Endothelial cell (in vitro differentiated cells): Measurements from ENCODE around the gene TM4SF5. TPM values are rescaled to one million over a fixed set of nuclear protein-coding genes. Genes with fewer than 3 reads are reported as not detected.

ENCODE experiments used
- DNase-seq: peaks from one replicate; pipeline ENCODE4 v3.0.0; 2021; ENCODE audit warnings: low spot score
- H3K27ac Mint-ChIP-seq: one replicate; pipeline ENCODE4 v1.8.0; 2021; ENCODE audit warnings: mixed read lengths, inconsistent platforms; ENCODE audit not compliant: unreplicated experiment
- H3K27me3 Mint-ChIP-seq: one replicate; pipeline ENCODE4 v1.8.0; 2021; ENCODE audit warnings: mild to moderate bottlenecking, moderate library complexity, mixed read lengths, inconsistent platforms; ENCODE audit not compliant: unreplicated experiment
- H3K36me3 Mint-ChIP-seq: one replicate; pipeline ENCODE4 v1.8.0; 2021; ENCODE audit warnings: mild to moderate bottlenecking, low read depth, mixed read lengths, inconsistent platforms; ENCODE audit not compliant: unreplicated experiment
- H3K4me1 Mint-ChIP-seq: one replicate; pipeline ENCODE4 v1.8.0; 2021; ENCODE audit warnings: mild to moderate bottlenecking, mixed read lengths, inconsistent platforms; ENCODE audit not compliant: unreplicated experiment
- H3K4me3 Mint-ChIP-seq: one replicate; pipeline ENCODE4 v1.8.0; 2021; ENCODE audit warnings: mild to moderate bottlenecking, mixed read lengths, inconsistent platforms; ENCODE audit not compliant: unreplicated experiment
- H3K9me3 Mint-ChIP-seq: one replicate; pipeline ENCODE4 v1.8.0; 2021; ENCODE audit warnings: mixed read lengths, inconsistent platforms; ENCODE audit not compliant: unreplicated experiment
- CTCF ChIP-seq: fragments of 200-600 bp; sonication (generic); IDR thresholded peaks from one replicate; pipeline ENCODE4 v1.5.0; 2021; ENCODE audit warnings: antibody characterized with exemption; ENCODE audit not compliant: unreplicated experiment
- total RNA-seq: library from RNA; stranded (reverse); fragmentation: NEBNext Ultra II Directional; extraction: Animal tissue kit (Norgen Biotek cat#: 25700); gene quantifications from one replicate; pipeline ENCODE4 v1.2.1, GENCODE V29; 2021; ENCODE audit not compliant: unreplicated experiment

Gene TM4SF5
- total RNA-seq, 1 donor from 2014 or later = not detected

DNA sequence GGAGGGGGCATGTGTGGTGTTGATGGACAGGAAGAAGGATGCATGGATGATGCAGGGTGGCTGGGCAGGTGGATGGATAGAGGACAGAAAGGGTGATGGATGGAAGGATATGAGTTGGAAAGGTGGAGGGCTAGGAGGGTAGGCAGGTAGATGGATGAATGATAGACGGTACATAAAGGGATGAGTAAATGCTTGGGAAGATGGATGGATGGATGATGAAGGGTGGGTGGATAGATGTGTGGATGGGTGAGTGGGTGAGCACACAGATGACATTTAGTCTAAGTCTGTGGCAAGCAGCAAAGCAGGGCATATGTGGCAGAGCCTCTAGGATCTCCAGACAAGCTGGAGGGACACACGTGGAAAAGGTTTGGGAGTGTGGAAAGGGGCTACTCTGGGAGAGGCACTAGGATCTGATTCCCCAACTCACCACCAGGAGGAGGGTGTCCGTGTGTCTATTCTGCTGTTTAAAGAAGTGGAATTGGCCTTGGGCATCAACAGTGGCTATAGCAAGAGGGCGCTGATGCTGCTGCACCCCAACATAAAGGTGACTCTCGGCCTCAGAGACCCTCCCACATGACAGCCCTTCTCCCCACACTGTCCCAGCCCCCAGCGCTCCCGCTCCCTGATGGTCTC is 43.5 kb downstream of the TM4SF5 start:
- DNase-seq = no peak

DNA sequence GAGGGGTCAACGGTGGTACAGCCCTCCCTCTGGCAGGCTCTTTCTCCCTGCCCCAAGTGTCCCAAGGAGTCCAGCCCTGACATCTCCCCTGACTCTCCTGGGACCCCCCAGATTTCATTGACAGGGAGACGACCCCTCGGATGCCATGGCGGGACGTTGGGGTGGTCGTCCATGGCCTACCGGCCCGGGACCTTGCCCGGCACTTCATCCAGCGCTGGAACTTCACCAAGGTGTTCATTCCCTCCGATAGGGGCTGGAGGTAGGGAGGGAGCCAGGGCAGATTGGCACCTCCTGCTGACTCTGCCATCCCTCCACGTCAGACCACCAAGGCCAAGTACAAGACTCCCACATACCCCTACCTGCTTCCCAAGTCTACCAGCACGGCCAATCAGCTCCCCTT is 45.1 kb downstream of the TM4SF5 start:
- Mint-ChIP-seq H3K9me3 (no peaks in the 10 kb centered on the region), H3K4me3 (no peak overlapping the region), H3K36me3 (peaks cover 27% of the 10 kb centered on the region), H3K27me3 (peaks cover 4% of the 10 kb centered on the region), H3K27ac (no peak overlapping the region), H3K4me1 (no peaks in the 10 kb centered on the region)
- no peak for TF ChIP-seq CTCF
- DNase-seq = no peak

More for the DNA sequence above, 43.5 kb downstream of the TM4SF5 start:
- H3K36me3 Mint-ChIP-seq = peaks cover 30% of the 10 kb centered on the region
- peaks cover 2% of the 10 kb centered on the region for H3K4me1 Mint-ChIP-seq
- H3K9me3 Mint-ChIP-seq = no peaks in the 10 kb centered on the region
- peak overlapping the region; percentile 33 for H3K27ac Mint-ChIP-seq
- peaks cover 4% of the 10 kb centered on the region for H3K27me3 Mint-ChIP-seq
- TF ChIP-seq CTCF = no peak
- H3K4me3 Mint-ChIP-seq = no peak overlapping the region

- H3K36me3 Mint-ChIP-seq = peaks cover 27% of the 10 kb centered on the region
Observed at GRCh38 chr17:4818276-4818675, 46.6 kb downstream of the TM4SF5 start.

DNA sequence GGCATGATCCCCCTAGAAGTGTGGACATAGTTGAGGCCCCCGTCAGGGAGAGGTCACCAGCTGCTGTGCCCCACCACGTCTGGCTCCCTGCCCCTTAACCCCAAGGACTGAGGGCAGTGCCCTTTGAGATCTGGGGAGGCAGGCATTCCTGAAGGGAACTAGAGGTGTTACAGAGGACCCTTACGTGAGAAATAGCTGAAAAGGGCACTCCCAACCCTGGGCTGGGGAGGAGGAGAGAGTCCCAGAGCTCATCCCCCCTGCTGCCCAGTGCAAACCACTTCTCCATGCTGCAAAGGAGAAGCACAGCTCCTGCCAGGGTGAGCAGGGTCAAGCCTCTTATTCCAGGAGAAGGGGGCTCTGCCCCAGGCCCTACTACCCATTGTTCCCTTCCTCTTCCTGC is 51.1 kb downstream of the TM4SF5 start:
- DNase-seq = no peak
- no peak overlapping the region for H3K4me3 Mint-ChIP-seq
- H3K27me3 Mint-ChIP-seq = peaks cover 4% of the 10 kb centered on the region
- no peaks in the 10 kb centered on the region for H3K4me1 Mint-ChIP-seq
- H3K9me3 Mint-ChIP-seq = no peaks in the 10 kb centered on the region
- H3K36me3 Mint-ChIP-seq = peaks cover 14% of the 10 kb centered on the region
- TF ChIP-seq CTCF = no peak
- no peak overlapping the region for H3K27ac Mint-ChIP-seq

More at GRCh38 chr17:4818276-4818675, 46.6 kb downstream of the TM4SF5 start:
- Mint-ChIP-seq H3K27ac (no peak overlapping the region), H3K27me3 (peaks cover 4% of the 10 kb centered on the region), H3K4me1 (no peaks in the 10 kb centered on the region), H3K9me3 (no peaks in the 10 kb centered on the region), H3K4me3 (no peak overlapping the region)
- no peak for TF ChIP-seq CTCF
- no peak for DNase-seq

GRCh38 chr17:4823373-4824089 is 51.8 kb downstream of the TM4SF5 start:
- DNase-seq = no peak
- no peak for TF ChIP-seq CTCF
- H3K4me3 Mint-ChIP-seq = no peak overlapping the region
- H3K27me3 Mint-ChIP-seq = peaks cover 1% of the 10 kb centered on the region
- H3K36me3 Mint-ChIP-seq = peaks cover 9% of the 10 kb centered on the region
- H3K9me3 Mint-ChIP-seq = no peaks in the 10 kb centered on the region
- H3K4me1 Mint-ChIP-seq = no peaks in the 10 kb centered on the region
- no peak overlapping the region for H3K27ac Mint-ChIP-seq
